Stimulated activated naive CD4-positive, alpha-beta T cell (primary cell): Measurements from ENCODE around the gene GOLGA3.
A peak's percentile ranks its signal among the peaks of the same experiment; 100 is the strongest.
"Not testable (repeated sequence)": the region's sequence is repeated elsewhere in the genome, so short reads cannot be mapped to it uniquely, and the experiment has no call there.

Source experiments
- DNase-seq, 6 experiments: peaks; one replicate each; lab custom pipeline; 2025; lab: John Stamatoyannopoulos, UW

GOLGA3 gene

DNA sequence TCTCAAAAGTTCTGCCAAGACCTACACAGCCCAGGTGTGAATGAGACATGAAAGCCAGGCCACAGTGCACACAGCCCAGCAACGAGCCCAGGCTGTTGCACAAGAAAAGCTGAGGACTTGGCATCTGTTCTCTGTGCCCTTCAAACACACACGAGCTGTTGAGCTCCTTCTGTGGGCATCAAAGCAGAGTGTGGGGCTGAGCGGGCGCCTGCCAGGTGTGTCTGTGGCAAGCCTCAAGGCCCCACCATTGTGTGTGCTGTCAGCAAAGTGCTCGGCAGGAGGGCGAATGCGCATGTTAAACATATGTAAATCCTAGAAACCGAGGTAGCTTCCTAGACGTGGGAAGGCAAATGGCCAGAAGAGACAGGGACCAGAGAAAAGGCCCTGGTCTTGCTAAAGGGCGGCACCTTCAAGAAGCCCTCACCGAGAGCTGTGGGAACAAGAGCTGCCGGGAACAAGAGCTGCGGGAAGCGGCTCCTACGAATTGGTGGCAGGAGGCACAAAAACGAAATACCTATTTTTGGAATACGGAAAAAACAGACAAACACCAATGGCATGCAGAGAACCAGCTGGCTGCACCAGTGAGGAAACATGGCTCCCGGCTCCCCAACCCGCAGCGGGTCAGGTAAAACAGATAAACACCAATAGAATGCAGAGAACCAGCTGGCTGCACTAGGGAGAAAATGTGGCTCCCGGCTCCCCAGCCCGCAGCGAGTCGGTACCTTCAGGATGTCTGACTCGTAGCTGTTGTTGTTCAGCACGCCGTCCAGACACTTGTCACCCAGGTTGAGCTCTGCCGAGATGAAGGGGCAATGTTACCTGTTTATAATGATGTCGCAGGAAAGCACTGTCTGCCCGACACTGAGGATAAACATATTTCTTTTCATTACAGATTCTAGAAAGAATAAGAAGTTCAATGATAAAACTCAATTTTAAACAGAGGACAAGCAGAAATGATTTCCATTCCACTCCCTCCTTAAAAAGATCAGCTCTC lies 19.0 kb upstream of the GOLGA3 start:
- DNase-seq: peak in 2 of 6 experiments; percentile 31 to 32

DNA sequence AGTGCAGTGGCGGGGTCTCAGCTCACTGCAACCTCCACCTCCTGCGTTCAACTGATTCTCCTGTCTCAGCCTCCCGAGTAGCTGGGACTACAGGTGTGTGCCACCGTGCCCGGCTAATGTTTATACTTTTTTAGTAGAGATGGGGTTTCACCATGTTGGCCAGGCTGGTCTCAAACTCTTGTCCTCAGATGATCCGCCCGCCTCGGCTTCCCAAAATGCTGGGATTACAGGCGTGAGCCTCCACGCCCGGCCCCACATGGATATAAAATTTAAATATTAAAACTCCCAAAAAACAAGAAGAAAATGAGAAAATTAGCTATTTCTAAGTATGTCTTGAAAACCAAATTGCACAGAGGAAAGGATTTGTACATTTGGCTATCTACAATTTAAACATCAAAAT lies 16.0 kb upstream of the GOLGA3 start:
- DNase-seq: not testable (repeated sequence)

DNA sequence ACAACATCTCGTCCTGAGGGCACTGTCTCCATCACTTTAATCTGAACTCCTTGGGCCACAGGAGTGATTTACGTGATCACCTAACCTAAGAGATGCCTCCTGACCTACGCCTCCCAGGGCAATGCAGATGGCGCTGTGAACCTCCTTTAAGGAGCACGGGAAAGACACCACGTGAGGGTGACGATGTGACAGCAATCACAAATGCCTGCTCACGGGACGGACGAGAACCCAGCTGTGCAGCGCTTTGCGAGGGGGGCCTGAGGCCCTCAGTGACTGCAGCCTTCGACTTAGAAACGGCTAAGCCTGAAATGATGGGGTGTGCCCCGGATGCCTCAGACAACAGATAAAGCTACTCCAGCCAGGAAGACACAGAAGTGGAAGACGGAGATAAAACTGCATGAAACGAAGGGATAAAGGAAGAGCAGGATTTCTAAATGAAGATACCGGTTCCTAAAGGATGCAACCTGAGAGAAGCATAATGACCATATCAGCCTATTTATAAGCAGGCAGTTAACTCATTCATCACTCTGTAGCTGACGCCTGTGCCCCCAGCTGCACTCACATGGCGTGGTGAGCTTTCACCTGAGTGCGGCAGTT lies 13.9 kb upstream of the GOLGA3 start:
- DNase-seq: no peak

DNA sequence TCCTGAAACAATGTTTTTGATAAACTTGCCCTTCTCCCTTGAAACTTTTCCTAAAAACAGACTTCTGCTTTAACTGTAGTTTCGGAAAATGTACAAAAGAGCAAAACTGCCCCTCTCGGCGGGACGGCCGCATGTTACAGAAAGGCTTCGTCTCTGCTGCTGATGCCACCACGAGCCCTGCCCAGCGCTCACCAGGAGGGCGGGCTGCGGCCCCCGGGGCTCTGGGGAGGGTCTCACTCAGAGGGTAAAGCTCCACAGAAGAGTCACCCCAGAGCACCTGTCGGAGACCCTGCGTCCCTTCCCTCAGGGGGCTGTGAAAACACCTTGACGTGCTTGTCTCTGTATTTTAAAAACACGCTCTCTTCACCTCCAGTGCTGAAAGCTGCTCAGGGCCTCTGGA lies 12.5 kb upstream of the GOLGA3 start:
- DNase-seq: no peak

DNA sequence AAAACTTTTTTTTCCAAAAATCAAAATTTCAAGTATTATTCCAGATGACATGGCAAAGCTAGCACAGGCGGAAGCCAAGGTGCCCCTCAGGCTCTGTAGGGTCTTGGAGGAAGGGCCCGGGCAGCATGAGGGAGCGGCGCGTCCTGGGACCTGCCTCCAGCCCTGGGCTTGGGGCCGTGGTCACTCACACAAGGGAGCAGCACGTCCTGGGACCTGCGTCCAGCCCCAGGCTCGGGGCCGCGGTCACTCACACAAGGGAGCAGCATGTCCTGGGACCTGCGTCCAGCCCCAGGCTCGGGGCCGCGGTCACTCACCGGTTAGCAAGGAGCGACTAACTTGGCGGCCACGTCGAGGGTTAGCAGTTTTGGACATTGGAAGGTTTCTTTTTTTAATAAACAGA lies 11.9 kb upstream of the GOLGA3 start:
- DNase-seq: no peak

DNA sequence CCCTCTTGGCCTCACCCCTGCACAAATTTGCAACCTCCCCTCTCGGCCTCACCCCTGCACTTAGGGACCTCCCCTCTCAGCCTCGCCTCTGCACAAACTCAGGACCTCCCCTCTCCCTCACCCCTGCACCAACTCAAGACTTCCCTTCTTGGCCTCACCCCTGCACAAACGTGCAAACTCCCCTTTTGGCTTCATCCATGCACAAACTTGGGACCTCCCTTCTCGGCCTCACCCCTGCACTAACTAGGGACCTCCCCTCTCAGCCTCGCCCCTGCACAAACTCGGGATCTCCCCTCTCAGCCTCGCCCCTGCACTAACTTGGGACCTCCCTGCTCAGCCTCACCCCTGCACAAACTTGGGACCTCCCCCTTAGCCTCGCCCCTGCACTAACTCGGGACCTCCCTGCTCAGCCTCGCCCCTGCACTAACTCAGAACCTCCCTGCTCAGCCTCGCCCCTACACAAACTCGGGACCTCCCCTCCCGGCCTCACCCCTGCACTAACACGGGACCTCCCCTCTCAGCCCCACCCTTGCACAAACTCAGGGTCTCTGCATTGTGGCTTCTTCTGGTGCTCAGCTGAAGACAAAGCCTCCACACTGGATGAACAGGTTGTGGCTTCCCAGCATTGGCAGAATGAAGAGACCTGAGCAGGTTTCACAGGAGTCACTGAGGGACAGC lies 11.0 kb upstream of the GOLGA3 start:
- no peak for DNase-seq

DNA sequence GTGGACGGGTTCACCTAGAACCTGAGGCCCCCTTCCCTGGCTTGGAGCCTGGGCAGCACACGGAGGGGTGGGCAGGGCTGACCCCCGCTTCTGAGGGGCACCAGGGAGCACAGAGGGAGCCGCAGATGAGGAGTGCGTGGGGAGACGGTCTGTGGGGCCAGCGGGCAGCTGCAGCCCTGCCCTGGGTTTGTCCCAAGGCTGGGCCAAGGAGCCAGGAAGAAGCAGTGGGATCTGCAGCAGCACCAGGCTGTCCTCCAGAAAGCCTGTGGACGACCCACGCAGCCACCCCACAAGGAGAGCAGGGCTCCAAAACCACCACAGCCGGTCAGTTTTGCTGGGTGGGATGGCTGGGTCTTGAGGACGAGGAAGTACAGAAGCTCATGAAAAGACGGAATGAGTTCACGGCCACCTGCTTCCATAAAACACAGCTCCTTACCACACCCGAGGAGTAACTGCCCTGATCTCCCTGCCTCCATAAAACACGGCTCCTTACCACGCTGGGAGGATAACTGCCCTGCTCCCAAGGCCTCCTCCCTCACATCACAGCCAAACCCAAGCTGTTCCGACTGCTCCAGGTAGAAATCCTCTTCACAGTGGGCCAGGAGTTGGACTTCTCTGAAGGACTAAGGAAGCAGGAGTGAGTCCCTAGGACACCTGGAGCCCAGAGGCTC lies 9.9 kb upstream of the GOLGA3 start:
- no peak for DNase-seq

DNA sequence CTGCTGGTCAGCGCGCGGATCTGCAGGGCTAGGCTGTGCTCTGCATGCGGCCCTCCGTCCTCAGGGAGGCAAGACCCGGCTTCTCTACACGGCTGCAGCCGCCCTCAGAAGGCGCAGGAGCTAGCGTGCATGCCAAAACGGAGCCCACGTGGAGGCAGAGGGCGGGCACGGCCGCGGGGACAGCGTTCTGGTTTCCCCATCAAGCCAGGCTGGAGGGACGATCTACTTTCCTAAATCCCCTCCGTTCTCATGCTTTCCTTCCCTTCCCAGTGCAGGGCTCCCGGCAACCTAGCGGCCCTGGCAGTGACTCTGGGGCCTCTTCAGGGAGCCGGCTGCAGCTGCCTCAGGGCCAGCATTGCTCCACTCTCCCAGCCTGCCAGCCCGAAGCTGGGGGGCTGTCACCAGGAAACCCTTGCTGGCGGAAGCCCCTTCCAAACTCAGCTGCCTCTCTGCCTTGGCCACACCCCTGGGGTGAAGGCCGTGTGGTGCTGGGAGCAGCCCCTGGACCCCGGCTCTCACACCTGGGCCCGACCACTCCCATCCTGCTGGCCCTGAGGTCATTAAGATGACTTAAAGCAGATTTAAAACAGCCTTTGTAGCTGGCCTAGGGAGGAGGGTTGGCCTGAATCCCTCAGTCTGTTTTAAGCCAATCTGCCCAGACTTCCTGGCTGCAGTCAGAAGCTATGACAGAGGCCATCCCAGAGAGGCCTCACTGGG lies 9.2 kb upstream of the GOLGA3 start:
- DNase-seq: no peak

DNA sequence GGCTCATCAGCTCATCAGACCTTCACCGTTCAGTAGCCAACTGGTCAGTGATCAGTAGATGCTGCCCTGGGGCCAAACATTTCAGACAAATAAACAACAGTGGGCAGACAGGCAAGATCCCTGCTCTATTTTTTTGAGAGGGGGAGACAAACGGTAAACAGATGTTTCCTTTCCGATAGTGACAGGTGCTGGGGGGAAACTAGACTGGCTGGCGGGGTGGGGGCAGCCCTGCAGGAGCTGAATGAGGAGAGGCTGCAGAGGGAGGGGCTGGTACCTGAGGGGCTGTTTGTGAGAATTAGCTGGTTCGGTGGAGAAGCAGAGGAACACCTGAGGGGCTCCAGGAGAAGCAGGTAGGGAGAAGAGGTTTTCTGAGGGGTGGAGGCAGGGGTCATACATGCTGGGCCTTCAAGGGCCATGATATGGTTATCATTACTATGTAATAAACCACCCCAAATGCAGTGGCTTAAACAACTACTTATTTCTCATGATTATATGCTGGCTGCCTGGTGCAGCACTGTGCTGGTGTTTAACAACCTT lies 8.2 kb upstream of the GOLGA3 start:
- no peak for DNase-seq

DNA sequence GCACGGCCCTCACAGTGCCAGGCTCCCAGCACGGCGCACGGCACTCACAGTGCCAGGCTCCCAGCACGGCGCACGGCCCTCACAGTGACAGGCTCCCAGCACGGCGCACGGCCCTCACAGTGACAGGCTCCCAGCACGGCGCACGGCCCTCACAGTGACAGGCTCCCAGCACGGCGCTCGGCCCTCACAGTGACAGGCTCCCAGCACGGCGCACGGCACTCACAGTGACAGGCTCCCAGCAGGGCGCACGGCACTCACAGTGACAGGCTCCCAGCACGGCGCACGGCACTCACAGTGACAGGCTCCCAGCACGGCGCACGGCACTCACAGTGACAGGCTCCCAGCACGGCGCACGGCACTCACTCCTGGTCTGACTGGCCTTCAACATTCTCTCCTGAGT lies 7.6 kb upstream of the GOLGA3 start:
- peak in 2 of 6 experiments; percentile 28 to 45 for DNase-seq

DNA sequence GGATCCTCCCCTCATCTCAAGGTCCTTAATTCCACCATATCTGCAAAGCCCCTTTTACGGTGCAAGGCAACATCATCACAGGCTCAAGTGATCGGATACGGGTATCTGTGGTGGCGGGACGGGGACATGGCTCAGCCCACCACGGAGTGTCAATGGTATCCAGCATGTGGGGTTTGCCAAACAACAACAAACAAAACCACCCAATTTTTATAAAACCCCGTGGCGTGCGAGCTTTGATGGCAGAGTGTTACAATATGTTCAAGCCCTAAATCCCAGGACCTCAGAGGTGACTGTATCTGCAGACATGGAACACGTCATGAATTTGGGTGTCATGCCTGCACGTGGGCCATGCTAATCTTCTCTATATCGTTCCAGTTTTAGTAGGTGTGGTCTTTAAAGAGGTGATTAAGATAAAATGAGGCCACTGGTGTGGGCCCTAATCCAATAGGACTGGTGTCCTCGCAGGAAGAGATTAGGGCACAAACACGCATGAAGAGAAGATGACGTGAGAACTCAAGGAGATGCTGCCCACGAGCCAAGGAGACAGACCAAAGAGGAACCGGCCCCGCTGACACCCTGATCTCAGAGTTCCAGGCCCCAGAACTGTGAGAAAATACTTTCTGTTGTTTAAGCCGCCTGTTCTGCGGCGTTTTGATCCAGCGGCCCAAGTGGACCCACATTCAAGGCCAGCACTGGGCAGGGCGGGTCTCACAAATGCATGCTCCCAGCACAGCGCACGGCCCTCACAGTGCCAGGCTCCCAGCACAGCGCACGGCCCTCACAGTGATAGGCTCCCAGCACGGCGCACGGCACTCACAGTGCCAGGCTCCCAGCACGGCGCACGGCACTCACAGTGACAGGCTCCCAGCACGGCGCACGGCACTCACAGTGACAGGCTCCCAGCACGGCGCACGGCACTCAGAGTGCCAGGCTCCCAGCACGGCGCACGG lies 6.7 kb upstream of the GOLGA3 start:
- DNase-seq: no peak

DNA sequence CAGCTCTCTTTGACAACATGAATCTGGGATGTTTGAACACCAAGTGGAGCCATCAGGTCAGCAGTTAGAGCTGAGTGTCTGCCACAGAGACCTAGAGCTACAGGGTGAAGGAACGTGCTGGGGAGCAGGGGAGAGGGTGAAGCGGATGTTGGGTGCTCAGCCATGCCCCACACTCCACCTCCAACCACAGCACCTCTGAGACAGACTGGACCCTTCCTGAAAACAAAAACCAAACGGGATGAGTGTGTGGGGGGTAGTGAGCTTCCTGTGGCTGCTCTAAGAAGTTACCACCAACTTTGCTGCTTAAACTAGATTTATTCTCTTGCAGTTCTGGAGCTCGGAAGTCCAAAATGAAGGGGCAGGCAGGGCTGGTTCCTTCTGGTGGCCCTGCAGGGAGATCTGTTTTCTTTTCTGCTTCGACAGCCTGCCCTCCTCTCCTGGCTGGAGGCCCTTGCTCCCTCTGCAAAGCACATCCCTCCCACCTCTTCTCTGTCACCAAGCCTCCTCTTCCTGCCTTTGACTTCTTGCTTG lies 5.6 kb upstream of the GOLGA3 start:
- peak in 3 of 6 experiments; percentile 40 to 60 (median 58) for DNase-seq

DNA sequence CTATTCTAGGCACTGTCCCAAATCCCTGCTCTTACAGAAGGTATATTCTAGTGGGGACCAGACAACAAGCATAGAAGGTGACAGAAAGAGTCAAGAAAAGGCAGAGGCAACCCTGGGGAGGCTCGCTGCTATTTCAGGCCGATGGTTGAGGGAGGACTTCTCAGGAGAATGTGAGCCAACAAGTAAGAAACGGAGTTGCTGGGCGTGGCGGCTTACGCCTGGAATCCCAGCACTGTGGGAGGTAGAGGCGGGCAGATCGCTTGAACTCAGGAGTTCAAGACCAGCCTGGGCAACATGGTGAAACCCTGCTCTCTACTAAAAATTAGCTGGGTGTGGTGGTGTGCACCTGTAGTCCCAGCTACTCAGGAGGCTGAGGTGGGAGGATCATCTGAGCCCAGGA lies 4.7 kb upstream of the GOLGA3 start:
- no peak for DNase-seq

DNA sequence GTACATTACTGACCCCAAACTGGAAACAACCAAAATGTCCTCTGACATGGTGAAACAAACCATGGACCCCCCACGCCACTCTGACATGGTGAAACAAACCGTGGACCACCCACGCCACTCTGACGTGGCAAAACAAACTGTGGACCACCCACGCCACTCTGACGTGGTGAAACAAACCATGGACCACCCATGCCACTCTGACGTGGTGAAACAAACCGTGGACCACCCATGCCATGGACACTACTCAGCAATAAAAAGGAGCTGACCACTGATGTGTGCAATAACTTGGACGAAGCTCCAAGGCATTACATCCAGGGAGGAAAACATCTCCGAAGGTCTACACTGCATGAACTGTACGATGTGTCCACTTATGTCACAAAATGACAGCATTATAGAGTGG lies 3.1 kb upstream of the GOLGA3 start:
- DNase-seq: no peak

DNA sequence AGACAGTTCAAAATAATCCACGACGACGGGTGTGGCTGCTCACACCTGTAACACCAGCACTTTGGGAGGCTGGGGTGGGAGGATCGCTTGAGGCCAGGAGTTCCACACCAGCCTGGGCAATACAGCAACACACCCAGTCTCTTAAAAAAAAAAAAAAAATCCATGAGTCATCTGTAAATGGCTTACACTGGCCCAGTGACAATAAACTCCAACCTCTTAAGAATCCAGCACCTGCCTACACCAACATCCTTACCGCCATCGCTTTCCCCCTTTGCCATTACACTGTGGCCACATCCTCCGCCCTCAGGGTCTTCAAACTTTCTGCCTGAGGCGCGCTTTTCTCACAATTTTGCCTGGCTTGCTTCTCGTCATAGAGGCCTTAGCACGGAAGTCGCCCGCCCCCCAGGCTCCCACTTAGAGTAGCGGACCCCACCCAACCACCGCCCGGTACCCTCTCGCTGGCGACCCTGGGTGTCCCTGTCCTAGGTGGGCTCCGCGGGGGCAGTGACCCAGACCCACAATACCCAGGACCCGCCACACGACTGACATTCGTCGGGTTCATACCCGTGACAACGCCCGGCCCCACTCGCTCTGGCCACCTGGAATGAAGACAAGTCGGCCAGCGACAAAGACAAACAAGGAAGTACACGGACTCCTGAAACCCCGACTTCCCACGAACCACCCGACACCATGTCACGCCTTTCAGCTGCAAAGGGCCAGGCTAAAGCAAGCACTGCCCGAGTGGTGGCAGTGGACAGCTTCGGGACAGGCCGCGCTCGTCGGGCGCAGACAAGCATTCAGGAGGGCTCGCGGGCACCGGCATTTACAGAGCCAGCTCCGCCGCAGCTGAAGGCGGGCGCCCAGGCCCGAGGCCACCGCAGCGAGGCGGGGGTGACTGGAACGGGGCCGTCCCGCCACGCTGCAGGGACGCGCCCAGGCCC lies 636 bp downstream of the GOLGA3 start:
- no peak for DNase-seq

DNA sequence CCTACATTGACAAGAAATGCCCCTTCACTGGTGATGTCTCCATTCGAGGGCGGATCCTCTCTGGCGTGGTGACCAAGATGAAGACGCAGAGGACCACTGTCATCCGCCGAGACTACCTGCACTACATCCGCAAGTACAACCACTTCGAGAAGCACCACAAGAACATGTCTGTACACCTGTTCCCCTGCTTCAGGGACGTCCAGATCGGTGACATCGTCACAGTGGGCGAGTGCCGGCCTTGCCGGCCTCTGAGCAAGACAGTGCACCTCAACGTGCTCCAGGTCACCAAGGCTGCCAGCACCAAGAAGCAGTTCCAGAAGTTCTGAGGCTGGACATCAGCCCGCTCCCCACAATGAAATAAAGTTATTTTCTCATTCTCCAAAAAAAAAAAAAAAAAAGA lies 2.8 kb downstream of the GOLGA3 start:
- no peak for DNase-seq

DNA sequence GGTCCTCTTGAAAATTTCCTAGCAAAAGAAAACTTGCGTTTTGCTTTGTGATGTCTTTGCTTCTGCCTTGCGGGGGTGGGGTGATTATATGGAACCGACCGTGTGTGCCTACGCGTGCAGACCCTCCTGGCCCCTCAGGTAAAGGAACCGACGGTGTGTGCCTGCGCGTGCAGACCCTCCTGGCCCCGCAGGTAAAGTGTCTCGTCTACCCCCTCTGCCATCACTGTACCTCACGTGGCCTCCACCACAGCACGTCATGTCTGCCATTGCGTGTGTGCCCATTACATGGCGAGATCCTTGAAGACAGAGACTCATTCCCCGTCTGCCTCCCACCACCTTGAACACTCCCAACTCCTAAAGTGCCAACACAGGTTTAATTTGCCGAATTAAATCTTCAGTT lies 3.6 kb downstream of the GOLGA3 start:
- no peak for DNase-seq

DNA sequence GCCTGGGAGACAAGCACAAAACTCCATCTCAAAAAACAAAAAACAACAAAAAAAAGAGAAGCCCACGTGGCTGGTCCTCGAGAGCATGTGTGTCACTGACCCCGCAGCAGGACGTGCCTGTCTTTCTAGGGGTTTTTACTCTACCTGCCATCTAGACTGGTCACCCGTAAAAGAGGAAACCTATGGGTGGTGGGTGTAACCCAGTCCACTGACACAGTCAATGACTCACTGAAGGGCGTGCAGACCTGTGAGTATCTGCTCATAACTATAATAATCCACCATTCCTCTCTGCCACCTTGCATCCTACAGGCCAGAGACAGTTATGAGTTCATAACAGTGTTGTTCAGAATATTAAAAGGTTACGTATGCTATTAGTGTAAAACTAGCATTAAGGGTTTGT lies 4.6 kb downstream of the GOLGA3 start:
- no peak for DNase-seq

DNA sequence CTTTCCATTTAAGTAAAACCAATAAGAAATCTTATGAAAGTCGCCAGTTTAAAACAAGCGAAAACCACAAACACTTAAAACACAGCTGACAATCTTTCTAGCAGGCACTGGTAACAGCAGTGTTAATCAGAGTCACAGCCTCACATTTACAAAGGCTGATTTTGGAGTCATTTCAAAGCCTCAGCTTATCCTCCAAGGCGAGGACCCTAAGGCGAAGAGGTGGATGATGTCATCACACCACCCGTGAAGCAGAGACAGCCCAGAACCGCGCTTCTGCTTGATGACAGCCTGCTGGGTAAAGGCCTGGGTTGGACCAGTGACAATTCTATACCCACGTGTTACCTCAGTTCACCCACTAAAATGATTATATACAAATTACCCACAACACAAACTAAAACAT lies 10.1 kb downstream of the GOLGA3 start:
- no peak for DNase-seq
